HG03565 (cell line): ENCODE measurements around the gene HIF3A.
"Not testable (repeated sequence)": the region's sequence is repeated elsewhere in the genome, so short reads cannot be mapped to it uniquely, and the experiment has no call there.

Source experiments
- ATAC-seq: cut with Tn5 transposase; IDR thresholded peaks from one replicate; pipeline ENCODE4 v1.9.1; 2021; ENCODE audit warnings: mild to moderate bottlenecking, moderate library complexity; ENCODE audit not compliant: unreplicated experiment

HIF3A gene

GRCh38 chr19:46355234-46356148 is 58.6 kb downstream of the HIF3A start:
- no peak for ATAC-seq

- no peak for ATAC-seq
Measured at GRCh38 chr19:46356149-46357055, 59.6 kb downstream of the HIF3A start.

GRCh38 chr19:46357846-46358583 is 61.2 kb downstream of the HIF3A start:
- no peak for ATAC-seq

GRCh38 chr19:46361915-46362314 is 65.1 kb downstream of the HIF3A start:
- ATAC-seq, result no peak

- no peak for ATAC-seq
Measured at GRCh38 chr19:46364359-46364758, 67.5 kb downstream of the HIF3A start.

GRCh38 chr19:46365561-46365960 is 68.7 kb downstream of the HIF3A start:
- no peak for ATAC-seq

- ATAC-seq, result no peak
Measured at GRCh38 chr19:46366620-46367292, 69.9 kb downstream of the HIF3A start.

GRCh38 chr19:46367426-46367825 is 70.6 kb downstream of the HIF3A start:
- ATAC-seq, result no peak

GRCh38 chr19:46368116-46368515 is 71.3 kb downstream of the HIF3A start:
- ATAC-seq, result no peak

- no peak for ATAC-seq
Measured at GRCh38 chr19:46369817-46370216, 73.0 kb downstream of the HIF3A start.

- no peak for ATAC-seq
Measured at GRCh38 chr19:46371371-46371901, 74.6 kb downstream of the HIF3A start.

- ATAC-seq, result no peak
Measured at GRCh38 chr19:46372901-46373490, 76.2 kb downstream of the HIF3A start.

- ATAC-seq, result no peak
Measured at GRCh38 chr19:46373491-46374359, 76.9 kb downstream of the HIF3A start.

- ATAC-seq, result no peak
Measured at GRCh38 chr19:46374536-46375475, 78.0 kb downstream of the HIF3A start.

GRCh38 chr19:46375476-46376067 is 78.7 kb downstream of the HIF3A start:
- not testable (repeated sequence) for ATAC-seq

GRCh38 chr19:46376241-46377153 is 79.7 kb downstream of the HIF3A start:
- no peak for ATAC-seq
